ENCODE results near the gene ANKRD42. TPM values are rescaled to one million over a fixed set of nuclear protein-coding genes. Genes with fewer than 3 reads are reported as not detected.

The ANKRD42 gene
- total and polyA plus RNA-seq, 9 of the 15 experiments (the other 6 are each of a cell fraction or from before 2014, with no cell fraction given) = 2.8 to 9.1 (median 6.1) TPM

DNA sequence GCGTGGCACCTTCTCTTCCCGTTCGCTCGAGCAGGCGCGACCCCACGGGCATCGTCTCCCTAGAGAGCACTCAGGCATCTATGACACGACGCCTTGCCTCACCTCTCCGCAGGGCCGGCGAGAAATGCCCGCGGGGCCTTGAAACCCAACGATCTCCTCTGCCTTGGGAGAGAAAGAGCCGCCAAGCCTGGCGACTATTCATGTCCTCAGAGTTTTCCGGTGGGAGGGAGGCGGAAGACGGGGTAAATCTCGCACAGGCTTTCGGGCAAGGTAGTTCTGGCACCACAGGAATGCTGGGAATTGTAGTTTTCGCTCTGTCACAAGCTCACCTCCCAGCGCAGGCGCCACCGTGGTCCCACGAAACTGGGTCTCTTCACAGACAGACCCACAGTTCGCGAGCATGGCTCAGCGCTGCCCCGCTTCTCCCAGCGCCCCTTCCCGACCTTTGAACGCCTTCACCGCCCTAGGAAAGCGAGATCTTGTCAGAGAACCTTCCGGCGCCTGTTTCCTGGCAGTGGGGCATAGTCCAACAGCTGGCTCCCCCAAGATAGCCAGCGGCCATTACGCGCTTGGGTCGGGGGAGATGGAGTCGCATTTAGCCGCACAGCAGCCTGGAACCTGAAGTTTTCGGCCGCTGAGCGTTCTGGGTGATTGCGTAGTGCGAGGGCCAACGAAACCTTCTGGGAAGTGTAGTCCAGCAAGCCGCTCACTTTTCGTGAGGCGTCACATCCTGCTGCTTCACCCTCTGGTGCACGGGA lies 92.4 kb downstream of the ANKRD42 start, which contains the start of gene CCDC90B (continued):
- TF ChIP-seq TBL1XR1 (IDR thresholded peaks at IDR 0.05; ENCODE audit: low read length in 2 of 2) (0 out of 4 replicates have a peak, but pooled peaks of 1 of the 2 experiments have one; percentile 54), POU5F1 (IDR thresholded peaks at IDR 0.05; ENCODE audit: borderline replicate concordance, low read depth, low read length, partially characterized antibody) (no peak), ZNF561 (CRISPR knock-in tag; conservative IDR thresholded peaks at IDR 0.05) (no peak), NFE2L1 (tag; IDR thresholded peaks at IDR 0.05; ENCODE audit: borderline replicate concordance, low read depth) (no peak), ZNF12 (CRISPR knock-in tag; IDR thresholded peaks at IDR 0.05) (peak; percentile 47; the same call in 1 of the 2 replicates), SMAD1 (IDR thresholded peaks at IDR 0.05; ENCODE audit: low read depth, low read length, partially characterized antibody) (peak; percentile 21), YBX1 (IDR thresholded peaks at IDR 0.05) (no peak), ZNF507 (tag; conservative IDR thresholded peaks at IDR 0.05) (no peak), NCOR1 (IDR thresholded peaks at IDR 0.05) (no peak; the same call in 1 of the 2 replicates), BHLHE40 (IDR thresholded peaks at IDR 0.05; ENCODE audit: low read length) (no peak), ZNF445 (CRISPR knock-in tag; IDR thresholded peaks at IDR 0.05; ENCODE audit: low read depth) (no peak), DDX20 (tag; IDR thresholded peaks at IDR 0.05; ENCODE audit: low read depth) (no peak), NR3C1 (CRISPR knock-in tag; IDR thresholded peaks at IDR 0.05) (no peak), ZNF197 (CRISPR knock-in tag; IDR thresholded peaks at IDR 0.05; ENCODE audit: low read depth) (peak; percentile 94), COPS2 (conservative IDR thresholded peaks at IDR 0.05) (no peak)
- TF ChIP-seq, protein P1, sequence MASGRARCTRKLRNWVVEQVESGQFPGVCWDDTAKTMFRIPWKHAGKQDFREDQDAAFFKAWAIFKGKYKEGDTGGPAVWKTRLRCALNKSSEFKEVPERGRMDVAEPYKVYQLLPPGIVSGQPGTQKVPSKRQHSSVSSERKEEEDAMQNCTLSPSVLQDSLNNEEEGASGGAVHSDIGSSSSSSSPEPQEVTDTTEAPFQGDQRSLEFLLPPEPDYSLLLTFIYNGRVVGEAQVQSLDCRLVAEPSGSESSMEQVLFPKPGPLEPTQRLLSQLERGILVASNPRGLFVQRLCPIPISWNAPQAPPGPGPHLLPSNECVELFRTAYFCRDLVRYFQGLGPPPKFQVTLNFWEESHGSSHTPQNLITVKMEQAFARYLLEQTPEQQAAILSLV (tag; IDR thresholded peaks at IDR 0.05) = peak; percentile 58; the same call in 1 of the 2 replicates
- TF ChIP-seq, protein P2, sequence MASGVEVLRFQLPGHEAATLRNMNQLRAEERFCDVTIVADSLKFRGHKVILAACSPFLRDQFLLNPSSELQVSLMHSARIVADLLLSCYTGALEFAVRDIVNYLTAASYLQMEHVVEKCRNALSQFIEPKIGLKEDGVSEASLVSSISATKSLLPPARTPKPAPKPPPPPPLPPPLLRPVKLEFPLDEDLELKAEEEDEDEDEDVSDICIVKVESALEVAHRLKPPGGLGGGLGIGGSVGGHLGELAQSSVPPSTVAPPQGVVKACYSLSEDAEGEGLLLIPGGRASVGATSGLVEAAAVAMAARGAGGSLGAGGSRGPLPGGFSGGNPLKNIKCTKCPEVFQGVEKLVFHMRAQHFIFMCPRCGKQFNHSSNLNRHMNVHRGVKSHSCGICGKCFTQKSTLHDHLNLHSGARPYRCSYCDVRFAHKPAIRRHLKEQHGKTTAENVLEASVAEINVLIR (CRISPR knock-in tag; IDR thresholded peaks at IDR 0.05) = peak; percentile 89
- TF ChIP-seq, protein P3, sequence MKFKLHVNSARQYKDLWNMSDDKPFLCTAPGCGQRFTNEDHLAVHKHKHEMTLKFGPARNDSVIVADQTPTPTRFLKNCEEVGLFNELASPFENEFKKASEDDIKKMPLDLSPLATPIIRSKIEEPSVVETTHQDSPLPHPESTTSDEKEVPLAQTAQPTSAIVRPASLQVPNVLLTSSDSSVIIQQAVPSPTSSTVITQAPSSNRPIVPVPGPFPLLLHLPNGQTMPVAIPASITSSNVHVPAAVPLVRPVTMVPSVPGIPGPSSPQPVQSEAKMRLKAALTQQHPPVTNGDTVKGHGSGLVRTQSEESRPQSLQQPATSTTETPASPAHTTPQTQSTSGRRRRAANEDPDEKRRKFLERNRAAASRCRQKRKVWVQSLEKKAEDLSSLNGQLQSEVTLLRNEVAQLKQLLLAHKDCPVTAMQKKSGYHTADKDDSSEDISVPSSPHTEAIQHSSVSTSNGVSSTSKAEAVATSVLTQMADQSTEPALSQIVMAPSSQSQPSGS (CRISPR knock-in tag; IDR thresholded peaks at IDR 0.05) = no peak
- TF ChIP-seq, protein P4, sequence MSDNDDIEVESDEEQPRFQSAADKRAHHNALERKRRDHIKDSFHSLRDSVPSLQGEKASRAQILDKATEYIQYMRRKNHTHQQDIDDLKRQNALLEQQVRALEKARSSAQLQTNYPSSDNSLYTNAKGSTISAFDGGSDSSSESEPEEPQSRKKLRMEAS (CRISPR knock-in tag; IDR thresholded peaks at IDR 0.05) = peak; percentile 74
- TF ChIP-seq, protein P5, sequence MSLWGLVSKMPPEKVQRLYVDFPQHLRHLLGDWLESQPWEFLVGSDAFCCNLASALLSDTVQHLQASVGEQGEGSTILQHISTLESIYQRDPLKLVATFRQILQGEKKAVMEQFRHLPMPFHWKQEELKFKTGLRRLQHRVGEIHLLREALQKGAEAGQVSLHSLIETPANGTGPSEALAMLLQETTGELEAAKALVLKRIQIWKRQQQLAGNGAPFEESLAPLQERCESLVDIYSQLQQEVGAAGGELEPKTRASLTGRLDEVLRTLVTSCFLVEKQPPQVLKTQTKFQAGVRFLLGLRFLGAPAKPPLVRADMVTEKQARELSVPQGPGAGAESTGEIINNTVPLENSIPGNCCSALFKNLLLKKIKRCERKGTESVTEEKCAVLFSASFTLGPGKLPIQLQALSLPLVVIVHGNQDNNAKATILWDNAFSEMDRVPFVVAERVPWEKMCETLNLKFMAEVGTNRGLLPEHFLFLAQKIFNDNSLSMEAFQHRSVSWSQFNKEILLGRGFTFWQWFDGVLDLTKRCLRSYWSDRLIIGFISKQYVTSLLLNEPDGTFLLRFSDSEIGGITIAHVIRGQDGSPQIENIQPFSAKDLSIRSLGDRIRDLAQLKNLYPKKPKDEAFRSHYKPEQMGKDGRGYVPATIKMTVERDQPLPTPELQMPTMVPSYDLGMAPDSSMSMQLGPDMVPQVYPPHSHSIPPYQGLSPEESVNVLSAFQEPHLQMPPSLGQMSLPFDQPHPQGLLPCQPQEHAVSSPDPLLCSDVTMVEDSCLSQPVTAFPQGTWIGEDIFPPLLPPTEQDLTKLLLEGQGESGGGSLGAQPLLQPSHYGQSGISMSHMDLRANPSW (CRISPR knock-in tag; IDR thresholded peaks at IDR 0.05) = no peak
